Right cardiac atrium (tissue), 5 donors: ENCODE results near the gene INCENP. TPM values are rescaled to one million over a fixed set of nuclear protein-coding genes. Genes with fewer than 3 reads are reported as not detected.
A peak's percentile ranks its signal among the peaks of the same experiment; 100 is the strongest.
"Not testable (repeated sequence)": the region's sequence is repeated elsewhere in the genome, so short reads cannot be mapped to it uniquely, and the experiment has no call there.

Experiments used
- ATAC-seq, 2 donors: fragments of 200-7000 bp; cut with Tn5 transposase; one replicate each; pipeline versions ENCODE4 v1.8.0 to v1.9.1; 2020; ENCODE audit warnings: moderate library complexity in 2 of 2, mild to moderate bottlenecking in 1 of 2
- DNase-seq, 3 donors: peaks; one replicate each; pipeline ENCODE4 v3.0.0-alpha.2; 2020
- H3K27ac ChIP-seq: one replicate; pipeline ENCODE4 v1.5.1; 2013; ENCODE audit warnings: mild to moderate bottlenecking, low read length, control low read depth, moderate library complexity
- H3K27me3 ChIP-seq: one replicate; pipeline ENCODE4 v1.6.1; 2013; ENCODE audit not compliant: control insufficient read depth, insufficient read depth
- H3K4me1 ChIP-seq: one replicate; pipeline ENCODE4 v1.6.1; 2013; ENCODE audit warnings: low read length; ENCODE audit not compliant: control insufficient read depth, insufficient read depth
- H3K4me3 ChIP-seq: one replicate; pipeline ENCODE4 v1.5.1; 2013; ENCODE audit warnings: low read length, control low read depth
- H3K9me3 ChIP-seq: one replicate; pipeline ENCODE4 v1.6.1; 2013; ENCODE audit warnings: low read length; ENCODE audit not compliant: control insufficient read depth
- WGBS: extraction: QIAGEN DNeasy Blood & Tissue Kit; methylation state at CpG from one replicate; pipeline ENCODE4 v1.1.7; 2013; 5-methylcytosine and 5-hydroxymethylcytosine counted together
- intact Hi-C, 4 donors: fragments of 100-400 bp; cut with DNase I; formaldehyde crosslinking; loops; one replicate each; pipeline versions ENCODE4 v1.11.0 to v1.14.0; 2022 to 2023
- long read RNA-seq, 4 donors: library from polyadenylated mRNA; unstranded; transcript quantifications; one replicate each; pipeline ENCODE4 v2.0.0, GENCODE V29; 2020 to 2021
- polyA plus RNA-seq: library from polyadenylated mRNA; stranded (reverse); fragments of 200-250 nt; gene quantifications from one replicate; pipeline ENCODE4 v1.2.3, GENCODE V29; 2013
- total RNA-seq, 4 donors: library from RNA; stranded (reverse); fragmentation: NEBNext Ultra II Directional; extraction: Animal tissue kit (Norgen Biotek cat#: 25700); gene quantifications; one replicate each; pipeline ENCODE4 v1.2.1, GENCODE V29; 2021
- donor health status: healthy with polysubstance abuse.
- donor health status: DM: no; HTN: yes; CAD: no.
- donor health status: DM: no; HTN: no; CAD: no.
- donor health status: DM: no; HTN: yes; CAD: no; lungs with severe emphysema.
- donor health status: DM: yes; HTN: yes; CAD: no.

The INCENP gene
- total RNA-seq (10 to 100 TPM; 15.1 to 24.4 (median 19.7) TPM), polyA plus RNA-seq (3.6 TPM)
- long read RNA-seq, donor 1, partial matches to known transcripts, result 0 of 2 reads
- long read RNA-seq, donor 1, other reads (novel, unspliced or antisense), result 2 of 2 reads
- long read RNA-seq, donor 2, result 0 reads
- long read RNA-seq, donor 3, partial matches to known transcripts, result 1 of 4 reads
- long read RNA-seq, donor 3, other reads (novel, unspliced or antisense), result 3 of 4 reads
- long read RNA-seq, donor 4, partial matches to known transcripts, result 0 of 1 reads
- long read RNA-seq, donor 4, other reads (novel, unspliced or antisense), result 1 of 1 reads

GRCh38 chr11:62123669-62124185 lies at the start of gene INCENP:
TSS of gene INCENP (plus strand) at chr11:62124011. CDS start at chr11:62128162, 4,151 bp downstream.
- WGBS, result under 1% methylated on average over 39 of the region's 39 CpGs
- no peaks in the 10 kb centered on the region for H3K9me3 ChIP-seq
- no peaks in the 10 kb centered on the region for H3K27me3 ChIP-seq
- peak within 1 kb of the TSS; percentile 83 for H3K4me3 ChIP-seq
- H3K27ac ChIP-seq, result peak within 1 kb of the TSS; percentile 49
- peaks cover 8% of the 10 kb centered on the region for H3K4me1 ChIP-seq
- peak; percentile 98 to 99 for ATAC-seq
- peak; percentile 97 to 98 (median 98) for DNase-seq
- intact Hi-C loops, result no loop called here

- no peaks in the 10 kb centered on the region for H3K27me3 ChIP-seq
- no peaks in the 10 kb centered on the region for H3K4me1 ChIP-seq
- H3K27ac ChIP-seq, result no peak overlapping the region
- no peak for ATAC-seq
- no peaks in the 10 kb centered on the region for H3K9me3 ChIP-seq
- H3K4me3 ChIP-seq, result no peak overlapping the region
- intact Hi-C loops, result loop anchor here in 2 of 4 donors (10.0 kb wide), 2 partner anchors 131 to 271 kb away; no protein-coding TSS in a partner anchor
- WGBS, result 93% methylated on average over 2 of the region's 2 CpGs
- DNase-seq, result no peak
These were observed 48.4 kb upstream of the INCENP start for GRCh38 chr11:62075438-62075837.

GRCh38 chr11:62077132-62077531 lies 46.7 kb upstream of the INCENP start:
- DNase-seq, result no peak
- Histone ChIP-seq H3K4me1 (no peaks in the 10 kb centered on the region), H3K9me3 (no peaks in the 10 kb centered on the region), H3K4me3 (no peak overlapping the region), H3K27ac (no peak overlapping the region), H3K27me3 (no peaks in the 10 kb centered on the region)
- no peak for ATAC-seq
- intact Hi-C loops, result loop anchor here in 2 of 4 donors (10.0 kb wide), 2 partner anchors 132 to 272 kb away; no protein-coding TSS in a partner anchor
- 80% methylated on average over 3 of the region's 3 CpGs for WGBS

- WGBS, result 14% methylated on average over 16 of the region's 16 CpGs
- H3K27me3 ChIP-seq, result no peaks in the 10 kb centered on the region
- no peaks in the 10 kb centered on the region for H3K4me1 ChIP-seq
- peak; percentile 80 to 89 for ATAC-seq
- peak; percentile 77 to 87 (median 84) for DNase-seq
- no peaks in the 10 kb centered on the region for H3K9me3 ChIP-seq
- H3K4me3 ChIP-seq, result no peak overlapping the region
- intact Hi-C loops, result loop anchor here (2.0 to 10.0 kb wide), 4 partner anchors 179 to 287 kb away; partner anchors contain the start of genes FEN1 (in 1 of the 4) and TMEM258 (in 1 of the 4)
- no peak overlapping the region for H3K27ac ChIP-seq
These were observed 42.2 kb upstream of the INCENP start for GRCh38 chr11:62081378-62082291.

GRCh38 chr11:62082292-62082657 lies 41.5 kb upstream of the INCENP start:
- intact Hi-C loops, result loop anchor here (2.0 to 10.0 kb wide), 4 partner anchors 180 to 287 kb away; partner anchors contain the start of genes FEN1 (in 1 of the 4) and TMEM258 (in 1 of the 4)
- no peaks in the 10 kb centered on the region for H3K9me3 ChIP-seq
- no peak overlapping the region for H3K4me3 ChIP-seq
- H3K27ac ChIP-seq, result no peak overlapping the region
- no peaks in the 10 kb centered on the region for H3K27me3 ChIP-seq
- 31% methylated on average over 7 of the region's 7 CpGs for WGBS
- no peak for DNase-seq
- ATAC-seq, result no peak
- no peaks in the 10 kb centered on the region for H3K4me1 ChIP-seq

- intact Hi-C loops, result loop anchor here (5.0 to 10.0 kb wide), 4 partner anchors 138 to 290 kb away; partner anchors contain the start of genes FEN1 (in 1 of the 4) and TMEM258 (in 1 of the 4)
- not testable (repeated sequence) for H3K27me3 ChIP-seq, H3K9me3 ChIP-seq, DNase-seq, ATAC-seq, H3K4me1 ChIP-seq, H3K27ac ChIP-seq, H3K4me3 ChIP-seq
- 95% methylated on average over 6 of the region's 6 CpGs for WGBS
These were observed 39.0 kb upstream of the INCENP start for GRCh38 chr11:62084801-62085200.

GRCh38 chr11:62087694-62088093 lies 36.1 kb upstream of the INCENP start:
- ATAC-seq (no peak), DNase-seq (no peak)
- H3K4me1 ChIP-seq, result no peaks in the 10 kb centered on the region
- no peak overlapping the region for H3K4me3 ChIP-seq
- peaks cover 1% of the 10 kb centered on the region for H3K9me3 ChIP-seq
- H3K27ac ChIP-seq, result no peak overlapping the region
- intact Hi-C loops, result loop anchor here in 1 of 4 donors (5.0 to 10.0 kb wide), 2 partner anchors 140 to 293 kb away; partner anchors contain the start of genes FEN1 and TMEM258
- no peaks in the 10 kb centered on the region for H3K27me3 ChIP-seq
- WGBS, result 98% methylated on average over 1 of the region's 1 CpG

- Histone ChIP-seq H3K9me3 (peaks cover 1% of the 10 kb centered on the region), H3K27me3 (no peaks in the 10 kb centered on the region), H3K4me3 (no peak overlapping the region), H3K4me1 (no peaks in the 10 kb centered on the region), H3K27ac (no peak overlapping the region)
- intact Hi-C loops, result loop anchor here in 1 of 4 donors (5.0 to 10.0 kb wide), 2 partner anchors 141 to 294 kb away; partner anchors contain the start of genes FEN1 and TMEM258
- WGBS, result 42% methylated on average over 1 of the region's 1 CpG
- ATAC-seq (no peak), DNase-seq (no peak)
These were observed 35.4 kb upstream of the INCENP start for GRCh38 chr11:62088331-62088933.

- Histone ChIP-seq H3K4me1 (peaks cover 4% of the 10 kb centered on the region), H3K4me3 (no peak overlapping the region), H3K27ac (no peak overlapping the region), H3K9me3 (no peaks in the 10 kb centered on the region), H3K27me3 (no peaks in the 10 kb centered on the region)
- intact Hi-C loops, result loop anchor here in 2 of 4 donors (10.0 kb wide), 2 partner anchors 308 to 358 kb away; partner anchors contain the start of genes FEN1 (in 1 of the 2) and TMEM258 (in 1 of the 2)
- ATAC-seq, result no peak
- no peak for DNase-seq
These were observed 20.7 kb upstream of the INCENP start for GRCh38 chr11:62103141-62103540.

- H3K4me1 ChIP-seq, result peaks cover 4% of the 10 kb centered on the region
- H3K4me3 ChIP-seq, result no peak overlapping the region
- H3K27me3 ChIP-seq, result no peaks in the 10 kb centered on the region
- no peak overlapping the region for H3K27ac ChIP-seq
- intact Hi-C loops, result loop anchor here in 2 of 4 donors (10.0 kb wide), 2 partner anchors 309 to 359 kb away; partner anchors contain the start of genes FEN1 (in 1 of the 2) and TMEM258 (in 1 of the 2)
- 42% methylated on average over 3 of the region's 3 CpGs for WGBS
- DNase-seq, result no peak
- ATAC-seq, result no peak
- no peaks in the 10 kb centered on the region for H3K9me3 ChIP-seq
These were observed 19.8 kb upstream of the INCENP start for GRCh38 chr11:62103986-62104385.
